SK-N-SH (cell line): ENCODE measurements around the gene RNASE1. TPM values are rescaled to one million over a fixed set of nuclear protein-coding genes. Genes with fewer than 3 reads are reported as not detected.

Experiments
- CTCF ChIA-PET: fragments of 300-600, 350-600 bp; formaldehyde crosslinking; extraction: SDS; loops from one replicate; lab custom pipeline; 2021; lab: Yijun Ruan, JAX
- POLR2A ChIA-PET: fragments of 350-600 bp; sonication (Branson Sonifier 250); formaldehyde crosslinking; extraction: SDS; loops from one replicate; lab custom pipeline; 2020; ENCODE audit warnings: antibody characterized with exemption, inconsistent platforms; lab: Yijun Ruan, JAX
- DNase-seq: peaks from one replicate; pipeline ENCODE4 v3.0.0; 2012
- H2AFZ ChIP-seq: fragments of 200-600 bp; sonication (generic); 2 replicates; pipeline ENCODE4 v1.8.1; 2016; ENCODE audit warnings: antibody characterized with exemption, mild to moderate bottlenecking, low read depth
- H3F3A ChIP-seq: fragments of 200-600 bp; sonication (generic); replicated peaks from 2 replicates; pipeline ENCODE3; 2016; ENCODE audit warnings: antibody characterized with exemption, mild to moderate bottlenecking; ENCODE audit not compliant: insufficient read depth
- H3K27ac ChIP-seq, 2 experiments: fragments of 200-500 bp in 1 of 2; fragments of 200-600 bp in 1 of 2; sonication (Bioruptor generic) in 1 of 2; sonication (generic), shearing (Covaris generic) in 1 of 2; 2 replicates each; pipeline versions ENCODE4 v1.5.1 to v1.6.1; 2014 to 2016; ENCODE audit warnings: low read depth in 2 of 2, inconsistent platforms in 1 of 2, low read length in 1 of 2, mild to moderate bottlenecking in 1 of 2, mixed read lengths in 1 of 2
- H3K27me3 ChIP-seq: fragments of 200-600 bp; sonication (generic), shearing (Covaris generic); 2 replicates; pipeline ENCODE4 v1.6.1; 2016; ENCODE audit warnings: mixed run types; ENCODE audit not compliant: insufficient read depth
- H3K36me3 ChIP-seq, 2 experiments: fragments of 200-500 bp in 1 of 2; fragments of 200-600 bp in 1 of 2; sonication (Bioruptor generic) in 1 of 2; sonication (generic) in 1 of 2; replicated peaks in 1 of 2; 2 replicates each; pipeline versions ENCODE3 to v1.5.1; 2014 to 2016; ENCODE audit warnings: low read length in 1 of 2, mild to moderate bottlenecking in 1 of 2; ENCODE audit not compliant: insufficient read depth in 2 of 2, control insufficient read depth in 1 of 2
- H3K4me1 ChIP-seq, 2 experiments: fragments of 200-500 bp in 1 of 2; fragments of 200-600 bp in 1 of 2; sonication (Bioruptor generic) in 1 of 2; sonication (generic), shearing (Covaris generic) in 1 of 2; 2 replicates each; pipeline versions ENCODE4 v1.5.1 to v1.6.1; 2014 to 2016; ENCODE audit warnings: low read depth in 1 of 2, low read length in 1 of 2, mixed run types in 1 of 2; ENCODE audit not compliant: insufficient read depth in 2 of 2, control insufficient read depth in 1 of 2
- H3K4me2 ChIP-seq: fragments of 200-600 bp; sonication (generic), shearing (Covaris generic); 2 replicates; pipeline ENCODE4 v1.6.1; 2017; ENCODE audit warnings: mixed run types
- H3K4me3 ChIP-seq, 2 experiments: fragments of 200-500 bp in 1 of 2; fragments of 200-600 bp in 1 of 2; sonication (Bioruptor generic) in 1 of 2; sonication (generic), shearing (Covaris generic) in 1 of 2; 2 replicates each; pipeline versions ENCODE4 v1.5.1 to v1.8.1; 2014 to 2016; ENCODE audit warnings: low read depth in 2 of 2, inconsistent platforms in 1 of 2, low read length in 1 of 2, mild to moderate bottlenecking in 1 of 2, mixed read lengths in 1 of 2, moderate library complexity in 1 of 2
- H3K79me2 ChIP-seq: fragments of 200-600 bp; sonication (generic); 2 replicates; pipeline ENCODE4 v1.8.1; 2017; ENCODE audit warnings: mild to moderate bottlenecking; ENCODE audit not compliant: insufficient read depth
- H3K9ac ChIP-seq: fragments of 200-600 bp; sonication (generic); 2 replicates; pipeline ENCODE4 v1.6.1; 2017; ENCODE audit warnings: mixed run types
- H3K9me2 ChIP-seq: fragments of 200-600 bp; sonication (generic); 2 replicates; pipeline ENCODE4 v1.6.1; 2017; ENCODE audit warnings: mixed run types
- H3K9me3 ChIP-seq: fragments of 200-600 bp; sonication (generic); 2 replicates; pipeline ENCODE4 v1.6.1; 2017; ENCODE audit warnings: mixed run types, mild to moderate bottlenecking, moderate library complexity
- H4K20me1 ChIP-seq: fragments of 200-600 bp; sonication (generic); 2 replicates; pipeline ENCODE4 v1.6.1; 2017; ENCODE audit warnings: mild to moderate bottlenecking, mixed run types; ENCODE audit not compliant: insufficient read depth
- ELF1 ChIP-seq: IDR thresholded peaks from 2 replicates; pipeline ENCODE4 v1.4.0; 2012
- FOXJ3 ChIP-seq: sonication (generic); formaldehyde crosslinking; IDR thresholded peaks from 2 replicates; pipeline ENCODE4 v1.5.1; 2020; ENCODE audit warnings: mild to moderate bottlenecking, missing genetic modification reagents
- MXI1 ChIP-seq: IDR thresholded peaks from 2 replicates; pipeline ENCODE4 v1.6.1; 2012; ENCODE audit warnings: mild to moderate bottlenecking, low read depth, low read length, improper control_type of control experiment
- NRF1 ChIP-seq: IDR thresholded peaks from 2 replicates; pipeline ENCODE4 v1.6.1; 2012; ENCODE audit warnings: low read depth, mild to moderate bottlenecking, low read length
- RCOR1 ChIP-seq: fragments of 150-350 bp; IDR thresholded peaks from 2 replicates; pipeline ENCODE4 v1.6.1; 2017; ENCODE audit warnings: antibody characterized with exemption, low read length
- RFX5 ChIP-seq: IDR thresholded peaks from 2 replicates; pipeline ENCODE4 v1.6.1; 2012; ENCODE audit warnings: mild to moderate bottlenecking, improper control_type of control experiment, low read length
- RXRA ChIP-seq: IDR thresholded peaks from 2 replicates; pipeline ENCODE4 v1.4.0; 2012; ENCODE audit warnings: low read depth, mild to moderate bottlenecking, borderline replicate concordance
- SMC3 ChIP-seq: IDR thresholded peaks from 2 replicates; pipeline ENCODE4 v1.6.1; 2012; ENCODE audit warnings: low read depth, low read length, improper control_type of control experiment
- TCF12 ChIP-seq: IDR thresholded peaks from 2 replicates; pipeline ENCODE4 v1.4.0; 2012
- YY1 ChIP-seq: IDR thresholded peaks from 2 replicates; pipeline ENCODE4 v1.4.0; 2012; ENCODE audit warnings: low read depth, mild to moderate bottlenecking
- WGBS: methylation state at CpG from one replicate; pipeline ENCODE4 v1.1.6; 2017; ENCODE audit warnings: low lambda C conversion rate; 5-methylcytosine and 5-hydroxymethylcytosine counted together
- polyA plus RNA-seq, 3 experiments: library from polyadenylated mRNA; depleted of rRNA; stranded (reverse); fragments of >200 nt; gene quantifications; 2 replicates each; pipeline ENCODE4 v1.2.3, GENCODE V29; 2012
- TF ChIP-seq, protein P1 (sequence below): fragments of 150-350 bp; IDR thresholded peaks from 2 replicates; pipeline ENCODE4 v1.6.1; 2017; ENCODE audit warnings: antibody characterized with exemption, low read length, low read depth, borderline replicate concordance
- TF ChIP-seq, protein P2 (sequence below): IDR thresholded peaks from 2 replicates; pipeline ENCODE4 v1.4.0; 2012; ENCODE audit warnings: low read depth

Gene RNASE1
- polyA plus RNA-seq, 1 of the 3 experiments (the other 2 are of a cell fraction): not detected

DNA sequence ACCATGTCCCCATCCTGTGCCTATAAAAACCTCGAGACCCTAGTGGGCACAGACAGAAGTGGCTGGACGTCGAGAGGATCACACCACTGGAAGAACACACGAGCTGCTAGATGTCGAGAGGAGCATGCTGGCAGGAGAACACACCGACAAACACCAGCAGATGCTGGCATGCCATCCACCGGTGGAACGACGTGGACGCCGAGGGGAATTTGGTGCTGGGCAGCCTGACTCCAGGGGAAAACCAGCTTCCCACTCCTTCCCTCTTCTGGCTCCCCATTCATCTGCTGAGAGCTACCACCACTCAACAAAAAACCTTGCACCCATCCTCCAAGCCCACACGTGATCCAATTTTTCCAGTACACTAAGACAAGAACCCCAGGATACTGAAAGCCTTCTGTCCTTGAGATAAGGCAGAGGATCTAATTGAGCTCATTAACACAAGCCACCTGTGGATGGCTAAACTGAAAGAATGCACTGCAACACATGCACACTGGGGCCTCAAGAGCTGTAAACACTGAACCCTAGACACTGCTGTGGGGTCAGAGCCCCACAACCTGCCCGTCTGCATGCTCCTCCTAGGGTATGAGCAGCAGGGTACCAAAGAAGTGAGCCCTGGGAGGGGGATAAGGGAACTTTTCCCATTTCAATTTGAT is 12.1 kb downstream of the RNASE1 start:
- peaks cover 24% of the 10 kb centered on the region; the same call in 1 of the 2 replicates for H3K27me3 ChIP-seq
- H3K79me2 ChIP-seq: no peaks in the 10 kb centered on the region
- H3F3A ChIP-seq: no peaks in the 10 kb centered on the region
- no peak for TF ChIP-seq FOXJ3
- TF ChIP-seq, protein P1, sequence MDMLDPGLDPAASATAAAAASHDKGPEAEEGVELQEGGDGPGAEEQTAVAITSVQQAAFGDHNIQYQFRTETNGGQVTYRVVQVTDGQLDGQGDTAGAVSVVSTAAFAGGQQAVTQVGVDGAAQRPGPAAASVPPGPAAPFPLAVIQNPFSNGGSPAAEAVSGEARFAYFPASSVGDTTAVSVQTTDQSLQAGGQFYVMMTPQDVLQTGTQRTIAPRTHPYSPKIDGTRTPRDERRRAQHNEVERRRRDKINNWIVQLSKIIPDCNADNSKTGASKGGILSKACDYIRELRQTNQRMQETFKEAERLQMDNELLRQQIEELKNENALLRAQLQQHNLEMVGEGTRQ: no peak
- no peak for TF ChIP-seq ELF1
- H3K9ac ChIP-seq: no peak overlapping the region
- no peak overlapping the region for H2AFZ ChIP-seq
- no peak overlapping the region for H3K4me3 ChIP-seq
- no peaks in the 10 kb centered on the region for H4K20me1 ChIP-seq
- CTCF ChIA-PET: no interaction called here
- DNase-seq: no peak
- no peaks in the 10 kb centered on the region for H3K36me3 ChIP-seq
- POLR2A ChIA-PET: no interaction called here
- no peaks in the 10 kb centered on the region for H3K9me2 ChIP-seq
- 24% methylated on average over 12 of the region's 13 CpGs for WGBS
- no peaks in the 10 kb centered on the region for H3K4me1 ChIP-seq
- no peaks in the 10 kb centered on the region for H3K9me3 ChIP-seq
- H3K27ac ChIP-seq: no peak overlapping the region
- H3K4me2 ChIP-seq: no peak overlapping the region

- no peaks in the 10 kb centered on the region for H3K79me2 ChIP-seq
- peaks cover 24% of the 10 kb centered on the region; the same call in 1 of the 2 replicates for H3K27me3 ChIP-seq
- H3K27ac ChIP-seq: no peak overlapping the region
- no peak overlapping the region for H3K4me3 ChIP-seq
- no peaks in the 10 kb centered on the region for H3K4me1 ChIP-seq
- H3F3A ChIP-seq: no peaks in the 10 kb centered on the region
- DNase-seq: no peak
- WGBS: 23% methylated on average over 3 of the region's 3 CpGs
- CTCF ChIA-PET: no interaction called here
- no peak overlapping the region for H2AFZ ChIP-seq
- no peaks in the 10 kb centered on the region for H3K36me3 ChIP-seq
- H4K20me1 ChIP-seq: no peaks in the 10 kb centered on the region
- no peak overlapping the region for H3K9ac ChIP-seq
- no peaks in the 10 kb centered on the region for H3K9me3 ChIP-seq
- no peak overlapping the region for H3K4me2 ChIP-seq
- no peaks in the 10 kb centered on the region for H3K9me2 ChIP-seq
- no peak for TF ChIP-seq RXRA
- no peak for TF ChIP-seq RCOR1
- no peak for TF ChIP-seq MXI1
- no peak for TF ChIP-seq FOXJ3
- TF ChIP-seq, all 33 proteins: peak for 0
- POLR2A ChIA-PET: no interaction called here
Observed at GRCh38 chr14:20789230-20789813, 13.3 kb downstream of the RNASE1 start.

DNA sequence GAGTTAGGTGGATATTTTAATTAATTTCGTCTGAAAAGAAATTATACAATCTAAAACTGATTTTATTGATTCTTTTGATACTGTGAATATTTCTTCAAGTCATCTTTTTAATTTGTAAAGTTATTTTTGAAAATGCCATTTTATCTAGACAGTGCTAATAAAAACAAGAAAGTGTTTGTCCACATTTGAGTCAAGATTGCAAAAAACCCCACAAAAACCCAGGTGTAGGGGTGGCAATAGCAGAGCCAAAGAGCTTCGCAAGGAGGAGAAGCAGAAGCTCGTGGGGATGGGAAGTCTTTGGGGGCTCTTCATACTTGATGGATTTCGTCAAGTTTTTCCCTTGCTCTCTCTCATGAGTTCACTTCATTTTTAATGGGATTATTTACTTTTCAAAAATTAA is 15.6 kb downstream of the RNASE1 start:
- H3K79me2 ChIP-seq: no peaks in the 10 kb centered on the region
- H4K20me1 ChIP-seq: no peaks in the 10 kb centered on the region
- WGBS: 11% methylated on average over 4 of the region's 4 CpGs
- H3K27ac ChIP-seq: no peak overlapping the region
- H3K4me1 ChIP-seq: no peaks in the 10 kb centered on the region; a peak in 1 of 4 replicates
- no peaks in the 10 kb centered on the region for H3K9me3 ChIP-seq
- peaks cover 20% of the 10 kb centered on the region; the same call in 1 of the 2 replicates for H3K27me3 ChIP-seq
- POLR2A ChIA-PET: no interaction called here
- H3K4me2 ChIP-seq: no peak overlapping the region
- DNase-seq: no peak
- no peaks in the 10 kb centered on the region for H3F3A ChIP-seq
- TF ChIP-seq YY1 (no peak), NRF1 (no peak), SMC3 (no peak), RFX5 (no peak), TCF12 (no peak)
- TF ChIP-seq, protein P2, sequence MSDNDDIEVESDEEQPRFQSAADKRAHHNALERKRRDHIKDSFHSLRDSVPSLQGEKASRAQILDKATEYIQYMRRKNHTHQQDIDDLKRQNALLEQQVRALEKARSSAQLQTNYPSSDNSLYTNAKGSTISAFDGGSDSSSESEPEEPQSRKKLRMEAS: no peak
- CTCF ChIA-PET: no interaction called here
- no peak overlapping the region for H2AFZ ChIP-seq
- no peaks in the 10 kb centered on the region for H3K9me2 ChIP-seq
- H3K9ac ChIP-seq: no peak overlapping the region
- H3K4me3 ChIP-seq: no peak overlapping the region
- H3K36me3 ChIP-seq: no peaks in the 10 kb centered on the region
